Sigmoid colon (tissue), 7 donors: Measurements from ENCODE around the gene EPSTI1. TPM values are rescaled to one million over a fixed set of nuclear protein-coding genes. Genes with fewer than 3 reads are reported as not detected.

ENCODE experiments used
- DNase-seq: peaks from one replicate; pipeline ENCODE4 v3.0.0-alpha.2; 2019
- H3K27ac ChIP-seq, 4 donors: fragments of 200-600 bp; sonication (generic); one replicate each; pipeline ENCODE4 v1.5.1; 2016 to 2019; ENCODE audit warnings: mild to moderate bottlenecking in 1 of 4
- H3K27me3 ChIP-seq, 3 donors: fragments of 200-600 bp; sonication (generic); one replicate each; pipeline ENCODE4 v1.5.1; 2019; ENCODE audit warnings: mild to moderate bottlenecking in 1 of 3
- H3K36me3 ChIP-seq, 4 donors: fragments of 200-600 bp; sonication (generic); one replicate each; pipeline ENCODE4 v1.5.1; 2016 to 2019
- H3K4me1 ChIP-seq, 4 donors: fragments of 200-600 bp; sonication (generic); one replicate each; pipeline ENCODE4 v1.5.1; 2017 to 2019
- H3K4me3 ChIP-seq, 4 donors: fragments of 200-600 bp; sonication (generic); one replicate each; pipeline ENCODE4 v1.5.1; 2017 to 2019; ENCODE audit warnings: mild to moderate bottlenecking in 2 of 4, moderate library complexity in 1 of 4
- H3K9me3 ChIP-seq, 4 donors: fragments of 200-600 bp in 3 of 4; sonication (generic) in 3 of 4; one replicate each; pipeline versions ENCODE4 v1.5.1 to v1.6.1; 2013 to 2019
- EP300 ChIP-seq, 4 donors: sonication (generic); formaldehyde crosslinking; IDR thresholded peaks; one replicate each; pipeline ENCODE4 v1.6.1; 2017; ENCODE audit warnings: antibody characterized with exemption in 4 of 4
- POLR2A ChIP-seq, 2 donors: fragments of 450-650 bp; IDR thresholded peaks; one replicate each; pipeline ENCODE4 v1.6.1; 2016; ENCODE audit warnings: antibody characterized with exemption in 2 of 2, mild to moderate bottlenecking in 2 of 2, moderate library complexity in 2 of 2
- POLR2AphosphoS5 ChIP-seq, 4 donors: sonication (generic); formaldehyde crosslinking; IDR thresholded peaks; one replicate each; pipeline ENCODE4 v1.6.1; 2017; ENCODE audit warnings: antibody characterized with exemption in 4 of 4
- WGBS, 2 donors: extraction: QIAGEN DNeasy Blood & Tissue Kit; methylation state at CpG; one replicate each; pipeline ENCODE4 v1.1.7; 2013; 5-methylcytosine and 5-hydroxymethylcytosine counted together
- intact Hi-C: fragments of 100-400 bp; cut with DNase I; formaldehyde crosslinking; loops from one replicate; pipeline ENCODE4 v1.15.1; 2023
- polyA plus RNA-seq, 3 donors: library from polyadenylated mRNA; stranded (reverse); fragments of 200-250 nt; gene quantifications; one replicate each; pipeline ENCODE4 v1.2.3, GENCODE V29; 2013
- total RNA-seq, 4 donors: library from RNA; depleted of rRNA; stranded (reverse); fragments of >200 nt; gene quantifications; one replicate each; pipeline ENCODE4 v1.1.0, GENCODE V29; 2016
- TF ChIP-seq, protein P1 (sequence below), 4 experiments: fragments of 450-650 bp in 3 of 4; fragments of 200-600 bp in 1 of 4; IDR thresholded peaks; one replicate each; pipeline ENCODE4 v1.5.1; 2016 to 2019; ENCODE audit warnings: antibody characterized with exemption in 4 of 4, mild to moderate bottlenecking in 3 of 4, moderate library complexity in 2 of 4
- donor health status: healthy with polysubstance abuse.
- donor health status: Bipolar disorder and iron deficiency.
- donor health status: healthy.

The EPSTI1 gene
- total and polyA plus RNA-seq, 7 donors: 3.0 to 27.8 (median 6.6) TPM

DNA sequence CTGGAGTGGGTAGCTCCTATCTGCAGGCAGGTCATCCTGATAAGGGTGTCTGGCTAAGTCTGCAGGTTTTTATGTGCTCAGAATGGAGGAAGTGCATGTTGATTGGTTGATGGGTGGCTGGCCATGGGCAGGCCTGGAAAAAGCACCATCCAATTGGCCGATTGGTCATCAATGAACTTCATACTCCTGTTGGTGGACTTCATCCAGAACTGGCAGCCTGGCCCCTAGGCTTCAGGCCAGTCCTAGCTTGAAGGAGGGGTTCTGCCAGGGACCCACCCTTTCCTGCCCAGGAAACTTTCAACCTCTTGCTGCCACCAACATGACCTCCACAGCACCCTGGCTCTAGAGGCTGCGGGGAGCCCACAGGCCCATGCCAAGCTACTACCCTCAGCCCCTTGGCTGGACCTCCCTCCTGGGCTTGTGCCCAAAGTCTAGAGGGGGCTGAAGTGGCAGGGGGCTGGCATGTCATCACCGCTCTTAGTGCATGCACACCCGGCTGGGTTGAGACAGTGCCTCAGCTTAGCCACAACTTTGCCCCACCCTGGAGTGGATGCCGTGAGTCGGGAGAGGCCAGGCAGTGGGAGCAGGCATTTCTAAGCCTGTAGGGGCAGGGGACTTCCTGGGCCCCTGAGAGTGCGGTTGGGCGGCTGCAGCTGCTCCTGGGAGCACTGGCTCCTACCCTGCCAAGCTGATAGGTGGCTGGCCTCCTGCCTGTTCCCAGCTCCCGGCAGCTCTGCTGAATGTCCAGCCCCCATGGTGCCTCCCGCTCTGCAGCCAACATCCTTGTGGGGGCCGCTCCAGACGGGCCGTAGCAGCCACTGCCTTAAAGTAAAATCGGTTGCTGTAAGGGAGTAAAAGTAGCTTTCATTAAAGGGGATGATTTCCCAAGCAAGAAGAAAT lies 44.6 kb upstream of the EPSTI1 start:
- Histone ChIP-seq H3K9me3 (no peaks in the 10 kb centered on the region), H3K36me3 (peaks cover 0 to 7% (median 0%) of the 10 kb centered on the region in 4 donors), H3K4me1 (peaks cover 0 to 52% (median 37%) of the 10 kb centered on the region in 4 donors), H3K27me3 (no peaks in the 10 kb centered on the region), H3K27ac (peak overlapping the region in 3 of 4 donors; percentile 38 to 57 (median 51)), H3K4me3 (peak overlapping the region in 1 of 4 donors; percentile 10)
- TF ChIP-seq EP300 (IDR thresholded peaks at IDR 0.05) (no peak), POLR2A (IDR thresholded peaks at IDR 0.05) (no peak), POLR2AphosphoS5 (IDR thresholded peaks at IDR 0.05) (no peak)
- TF ChIP-seq, protein P1, sequence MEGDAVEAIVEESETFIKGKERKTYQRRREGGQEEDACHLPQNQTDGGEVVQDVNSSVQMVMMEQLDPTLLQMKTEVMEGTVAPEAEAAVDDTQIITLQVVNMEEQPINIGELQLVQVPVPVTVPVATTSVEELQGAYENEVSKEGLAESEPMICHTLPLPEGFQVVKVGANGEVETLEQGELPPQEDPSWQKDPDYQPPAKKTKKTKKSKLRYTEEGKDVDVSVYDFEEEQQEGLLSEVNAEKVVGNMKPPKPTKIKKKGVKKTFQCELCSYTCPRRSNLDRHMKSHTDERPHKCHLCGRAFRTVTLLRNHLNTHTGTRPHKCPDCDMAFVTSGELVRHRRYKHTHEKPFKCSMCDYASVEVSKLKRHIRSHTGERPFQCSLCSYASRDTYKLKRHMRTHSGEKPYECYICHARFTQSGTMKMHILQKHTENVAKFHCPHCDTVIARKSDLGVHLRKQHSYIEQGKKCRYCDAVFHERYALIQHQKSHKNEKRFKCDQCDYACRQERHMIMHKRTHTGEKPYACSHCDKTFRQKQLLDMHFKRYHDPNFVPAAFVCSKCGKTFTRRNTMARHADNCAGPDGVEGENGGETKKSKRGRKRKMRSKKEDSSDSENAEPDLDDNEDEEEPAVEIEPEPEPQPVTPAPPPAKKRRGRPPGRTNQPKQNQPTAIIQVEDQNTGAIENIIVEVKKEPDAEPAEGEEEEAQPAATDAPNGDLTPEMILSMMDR (IDR thresholded peaks at IDR 0.05): no peak
- WGBS, 2 donors: 94 to 98% methylated on average over 14 of the region's 14 CpGs
- DNase-seq: peak; percentile 74
- intact Hi-C loops: no loop called here

DNA sequence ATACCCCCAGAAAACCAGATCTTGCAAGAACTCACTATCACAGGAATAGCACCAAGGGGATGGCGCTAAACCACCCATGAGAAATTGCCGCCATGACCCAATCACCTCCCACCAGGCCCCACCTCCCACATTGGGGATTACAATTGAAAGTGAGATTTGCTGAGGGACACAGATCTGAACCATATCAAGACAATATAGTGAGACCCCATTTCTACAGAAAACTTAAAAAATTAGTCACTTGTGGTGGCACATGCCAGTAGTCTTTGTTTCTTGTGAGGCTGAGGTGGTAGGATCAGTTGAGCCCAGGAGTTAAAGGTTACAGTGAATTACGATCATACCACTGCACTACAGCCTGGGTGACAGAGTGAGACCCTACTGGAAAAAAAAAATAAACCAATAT lies 41.0 kb upstream of the EPSTI1 start:
- DNase-seq: no peak
- H3K27ac ChIP-seq: no peak overlapping the region
- intact Hi-C loops: no loop called here
- TF ChIP-seq POLR2AphosphoS5 (IDR thresholded peaks at IDR 0.05) (no peak), POLR2A (IDR thresholded peaks at IDR 0.05) (no peak), EP300 (IDR thresholded peaks at IDR 0.05) (no peak)
- TF ChIP-seq, protein P1 (IDR thresholded peaks at IDR 0.05): no peak
- H3K36me3 ChIP-seq: peaks cover 0 to 12% (median 0%) of the 10 kb centered on the region in 4 donors
- H3K4me3 ChIP-seq: no peak overlapping the region
- H3K4me1 ChIP-seq: peaks cover 0 to 39% (median 23%) of the 10 kb centered on the region in 4 donors
- no peaks in the 10 kb centered on the region for H3K27me3 ChIP-seq
- H3K9me3 ChIP-seq: no peaks in the 10 kb centered on the region
- 95 to 96% methylated on average over 3 of the region's 3 CpGs for WGBS, 2 donors

DNA sequence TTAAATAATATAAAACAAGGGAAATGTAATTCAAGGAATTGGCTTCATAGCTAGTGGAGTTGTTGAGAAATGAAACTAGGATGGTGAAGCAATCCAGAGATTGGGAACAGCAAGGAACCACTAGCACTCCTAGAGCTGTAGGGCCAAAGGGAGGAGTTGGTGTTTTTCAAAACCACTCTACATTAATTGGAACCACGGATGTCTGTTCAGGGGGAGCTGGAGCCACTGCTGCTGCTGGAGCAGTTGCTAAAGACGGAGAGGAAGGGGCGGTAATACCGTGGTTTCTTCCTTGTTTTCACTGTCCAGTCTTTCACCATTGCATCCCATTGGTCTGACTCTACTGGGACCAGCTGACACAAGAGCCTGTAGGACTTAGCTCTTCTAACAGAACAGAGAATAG lies 39.8 kb upstream of the EPSTI1 start:
- Histone ChIP-seq H3K27ac (peak overlapping the region in 1 of 4 donors; percentile 29), H3K27me3 (no peaks in the 10 kb centered on the region), H3K9me3 (no peaks in the 10 kb centered on the region), H3K4me3 (no peak overlapping the region), H3K36me3 (peaks cover 0 to 16% (median 0%) of the 10 kb centered on the region in 4 donors), H3K4me1 (peaks cover 0 to 29% (median 17%) of the 10 kb centered on the region in 4 donors)
- TF ChIP-seq, protein P1 (IDR thresholded peaks at IDR 0.05): no peak
- TF ChIP-seq POLR2A (IDR thresholded peaks at IDR 0.05): no peak
- TF ChIP-seq POLR2AphosphoS5 (IDR thresholded peaks at IDR 0.05): no peak
- TF ChIP-seq EP300 (IDR thresholded peaks at IDR 0.05): no peak
- intact Hi-C loops: no loop called here
- DNase-seq: no peak
- WGBS, 2 donors: 93 to 96% methylated on average over 4 of the region's 4 CpGs

- peaks cover 0 to 32% (median 15%) of the 10 kb centered on the region in 4 donors for H3K4me1 ChIP-seq
- peaks cover 0 to 16% (median 0%) of the 10 kb centered on the region in 4 donors for H3K36me3 ChIP-seq
- H3K4me3 ChIP-seq: no peak overlapping the region
- intact Hi-C loops: no loop called here
- no peaks in the 10 kb centered on the region for H3K9me3 ChIP-seq
- no peaks in the 10 kb centered on the region for H3K27me3 ChIP-seq
- 88 to 96% methylated on average over 4 of the region's 4 CpGs for WGBS, 2 donors
- TF ChIP-seq POLR2AphosphoS5 (IDR thresholded peaks at IDR 0.05): no peak
- TF ChIP-seq POLR2A (IDR thresholded peaks at IDR 0.05): no peak
- TF ChIP-seq, protein P1 (IDR thresholded peaks at IDR 0.05): no peak
- no peak for TF ChIP-seq EP300 (IDR thresholded peaks at IDR 0.05)
- no peak for DNase-seq
- H3K27ac ChIP-seq: no peak overlapping the region
These were observed 38.5 kb upstream of the EPSTI1 start for GRCh38 chr13:43030548-43030947.
